Vagina (tissue), 2 donors: ENCODE measurements around the gene SCFD2.

ENCODE experiments used
- POLR2A ChIP-seq, 2 donors: fragments of 450-650 bp; IDR thresholded peaks; one replicate each; pipeline ENCODE4 v1.6.1; 2017; ENCODE audit warnings: antibody characterized with exemption in 2 of 2, mild to moderate bottlenecking in 2 of 2, moderate library complexity in 2 of 2
- POLR2AphosphoS5 ChIP-seq, 2 donors: sonication (generic); formaldehyde crosslinking; IDR thresholded peaks; one replicate each; pipeline ENCODE4 v1.9.0; 2017; ENCODE audit warnings: antibody characterized with exemption in 2 of 2, mild to moderate bottlenecking in 2 of 2, low read depth in 1 of 2; ENCODE audit not compliant: insufficient read depth in 1 of 2
- TF ChIP-seq, protein P1 (sequence below), 3 experiments: fragments of 450-650 bp in 2 of 3; fragments of 200-600 bp in 1 of 3; sonication (generic) in 1 of 3; IDR thresholded peaks; one replicate each; pipeline ENCODE4 v1.5.1; 2017 to 2019; ENCODE audit warnings: antibody characterized with exemption in 3 of 3, mild to moderate bottlenecking in 2 of 3, moderate library complexity in 2 of 3

DNA sequence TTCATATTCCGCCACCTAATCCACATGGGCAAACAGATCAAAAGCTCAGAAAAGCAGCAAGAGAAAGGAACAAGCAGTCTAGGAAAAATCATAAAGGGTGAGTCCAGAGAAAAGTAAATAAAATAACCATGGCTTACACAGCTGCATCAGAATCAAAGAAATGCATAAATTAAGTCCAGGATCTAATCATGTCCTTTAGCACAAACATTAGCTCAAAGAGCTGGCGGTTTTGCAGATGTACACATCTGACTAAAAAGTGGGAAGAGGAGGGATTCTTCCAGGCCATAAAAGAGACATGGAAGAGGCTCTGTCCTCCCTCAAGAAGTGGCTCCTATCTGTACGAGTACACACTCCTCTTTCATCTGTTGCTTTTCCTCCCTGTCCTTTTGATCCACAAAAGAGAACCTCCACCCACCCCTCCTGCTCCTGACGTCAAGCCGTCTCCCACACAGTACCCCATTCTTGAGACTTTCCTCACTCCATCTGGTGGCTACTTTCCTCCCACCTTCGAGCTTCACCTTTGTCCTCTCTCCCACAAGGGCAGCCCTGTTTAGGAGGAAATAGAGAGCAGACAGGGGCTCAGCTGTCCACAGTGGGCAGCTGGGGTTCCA is 411.2 kb downstream of the SCFD2 start:
- TF ChIP-seq, protein P1, sequence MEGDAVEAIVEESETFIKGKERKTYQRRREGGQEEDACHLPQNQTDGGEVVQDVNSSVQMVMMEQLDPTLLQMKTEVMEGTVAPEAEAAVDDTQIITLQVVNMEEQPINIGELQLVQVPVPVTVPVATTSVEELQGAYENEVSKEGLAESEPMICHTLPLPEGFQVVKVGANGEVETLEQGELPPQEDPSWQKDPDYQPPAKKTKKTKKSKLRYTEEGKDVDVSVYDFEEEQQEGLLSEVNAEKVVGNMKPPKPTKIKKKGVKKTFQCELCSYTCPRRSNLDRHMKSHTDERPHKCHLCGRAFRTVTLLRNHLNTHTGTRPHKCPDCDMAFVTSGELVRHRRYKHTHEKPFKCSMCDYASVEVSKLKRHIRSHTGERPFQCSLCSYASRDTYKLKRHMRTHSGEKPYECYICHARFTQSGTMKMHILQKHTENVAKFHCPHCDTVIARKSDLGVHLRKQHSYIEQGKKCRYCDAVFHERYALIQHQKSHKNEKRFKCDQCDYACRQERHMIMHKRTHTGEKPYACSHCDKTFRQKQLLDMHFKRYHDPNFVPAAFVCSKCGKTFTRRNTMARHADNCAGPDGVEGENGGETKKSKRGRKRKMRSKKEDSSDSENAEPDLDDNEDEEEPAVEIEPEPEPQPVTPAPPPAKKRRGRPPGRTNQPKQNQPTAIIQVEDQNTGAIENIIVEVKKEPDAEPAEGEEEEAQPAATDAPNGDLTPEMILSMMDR (IDR thresholded peaks at IDR 0.05), result no peak
- no peak for TF ChIP-seq POLR2A (IDR thresholded peaks at IDR 0.05)
- TF ChIP-seq POLR2AphosphoS5 (IDR thresholded peaks at IDR 0.05; ENCODE audit: insufficient read depth in 1 of 2, low read depth in 1 of 2), result no peak
